ENCODE measurements around the gene RALGAPB. TPM values are rescaled to one million over a fixed set of nuclear protein-coding genes. Genes with fewer than 3 reads are reported as not detected.
"Not testable (repeated sequence)": the region's sequence is repeated elsewhere in the genome, so short reads cannot be mapped to it uniquely, and the experiment has no call there.

Gene RALGAPB
- total and polyA plus RNA-seq, 7 donors: 7.5 to 27.3 (median 18.6) TPM

- H3K9me3 ChIP-seq: no peaks in the 10 kb centered on the region
- intact Hi-C loops (cut with DNase I): no loop called here
- no peak for ATAC-seq
- DNase-seq: no peak
- H3K27me3 ChIP-seq (ENCODE audit: insufficient read depth in 3 of 3, low read length in 2 of 3): no peaks in the 10 kb centered on the region
- H3K27ac ChIP-seq: no peak overlapping the region
- H3K4me3 ChIP-seq: no peak overlapping the region
- WGBS, 3 donors: 58 to 74% (median 67%) methylated on average over 1 of the region's 1 CpG
- peaks cover 16 to 96% of the 10 kb centered on the region in 2 donors for H3K36me3 ChIP-seq (ENCODE audit: insufficient read depth in 1 of 2, low read depth in 1 of 2)
- TF ChIP-seq CTCF (IDR thresholded peaks at IDR 0.05): no peak
- no peaks in the 10 kb centered on the region for H3K4me1 ChIP-seq
Measured at GRCh38 chr20:38499366-38499765, 26.7 kb downstream of the RALGAPB start.

GRCh38 chr20:38501858-38502436 is 29.3 kb downstream of the RALGAPB start:
- intact Hi-C loops (cut with DNase I): no loop called here
- 95 to 98% (median 97%) methylated on average over 2 of the region's 2 CpGs for WGBS, 3 donors
- no peak for TF ChIP-seq CTCF (IDR thresholded peaks at IDR 0.05)

DNA sequence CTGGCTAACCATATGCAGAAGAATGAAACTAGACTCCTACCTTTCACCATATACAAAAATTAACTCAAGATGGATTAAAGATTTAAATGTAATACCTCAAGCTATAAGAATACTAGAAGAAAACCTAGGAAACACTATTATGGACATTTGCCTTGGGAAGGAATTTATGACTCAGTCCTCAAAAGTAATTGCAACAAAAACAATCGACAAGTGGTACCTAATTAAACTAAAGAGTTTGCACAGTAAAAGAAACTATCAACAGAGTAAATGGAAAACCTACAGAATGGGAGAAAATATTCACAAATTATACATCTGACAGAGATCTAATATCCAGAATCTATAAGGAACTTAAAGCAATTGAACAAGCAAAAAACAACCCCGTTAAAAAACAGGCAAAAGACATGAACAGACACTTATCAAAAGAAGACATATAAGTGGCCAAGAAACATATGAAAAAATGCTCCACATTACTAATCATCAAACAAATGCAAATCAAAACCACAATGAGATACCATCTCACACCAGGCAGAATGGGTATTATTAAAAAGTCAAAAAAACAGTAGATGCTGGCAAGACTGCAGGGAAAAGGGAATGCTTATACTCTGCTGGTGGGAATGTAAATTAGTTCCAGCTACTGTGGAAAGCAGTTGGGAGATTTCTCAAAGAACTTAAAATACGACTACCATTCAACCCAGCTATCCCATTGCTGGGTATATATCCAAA is 31.9 kb downstream of the RALGAPB start:
- Histone ChIP-seq H3K9me3 (no peaks in the 10 kb centered on the region), H3K36me3 (ENCODE audit: insufficient read depth in 1 of 2, low read depth in 1 of 2) (peaks cover 15 to 69% of the 10 kb centered on the region in 2 donors), H3K27me3 (ENCODE audit: insufficient read depth in 3 of 3, low read length in 2 of 3) (no peaks in the 10 kb centered on the region), H3K27ac (no peak overlapping the region), H3K4me1 (no peaks in the 10 kb centered on the region), H3K4me3 (no peak overlapping the region)
- intact Hi-C loops (cut with DNase I): no loop called here
- DNase-seq: no peak
- no peak for ATAC-seq
- 97 to 99% (median 97%) methylated on average over 3 of the region's 3 CpGs for WGBS, 3 donors
- no peak for TF ChIP-seq CTCF (IDR thresholded peaks at IDR 0.05)

More at GRCh38 chr20:38501858-38502436, 29.3 kb downstream of the RALGAPB start:
- H3K27ac ChIP-seq: no peak overlapping the region
- ATAC-seq: no peak
- no peak overlapping the region for H3K4me3 ChIP-seq
- DNase-seq: no peak
- peaks cover 16 to 80% of the 10 kb centered on the region in 2 donors for H3K36me3 ChIP-seq (ENCODE audit: insufficient read depth in 1 of 2, low read depth in 1 of 2)
- no peaks in the 10 kb centered on the region for H3K4me1 ChIP-seq
- no peaks in the 10 kb centered on the region for H3K27me3 ChIP-seq (ENCODE audit: insufficient read depth in 3 of 3, low read length in 2 of 3)
- no peaks in the 10 kb centered on the region for H3K9me3 ChIP-seq

DNA sequence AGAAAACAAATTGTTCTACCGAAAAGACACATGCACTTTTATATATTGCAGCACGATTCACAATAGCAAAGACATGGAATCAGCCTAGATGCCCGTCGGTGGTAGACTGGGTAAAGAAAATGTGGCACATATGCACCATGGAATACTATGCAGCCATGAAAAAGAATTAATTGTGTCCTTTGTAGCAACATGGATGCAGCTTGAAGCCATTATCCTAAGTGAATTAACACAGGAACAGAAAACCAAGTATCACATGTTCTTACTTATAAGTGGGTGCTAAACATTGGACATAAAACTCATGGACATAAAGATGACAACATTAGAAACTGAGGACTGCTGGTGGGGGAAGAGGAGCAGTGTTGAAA is 32.4 kb downstream of the RALGAPB start:
- no peak for ATAC-seq

GRCh38 chr20:38511726-38512125 is 39.1 kb downstream of the RALGAPB start:
- DNase-seq; H3K9me3 ChIP-seq; H3K27me3 ChIP-seq (ENCODE audit: insufficient read depth in 3 of 3, low read length in 2 of 3); H3K27ac ChIP-seq; H3K4me1 ChIP-seq; ATAC-seq; intact Hi-C loops (cut with DNase I); H3K4me3 ChIP-seq: not testable (repeated sequence)
- H3K36me3 ChIP-seq (ENCODE audit: insufficient read depth in 1 of 2, low read depth in 1 of 2): peaks cover 4 to 51% of the 10 kb centered on the region in 2 donors
- 96 to 99% (median 97%) methylated on average over 17 to 19 of the region's 19 CpGs for WGBS, 3 donors

More for the DNA sequence above, 32.4 kb downstream of the RALGAPB start:
- no peak for TF ChIP-seq CTCF (IDR thresholded peaks at IDR 0.05)
- Histone ChIP-seq H3K4me1 (no peaks in the 10 kb centered on the region), H3K36me3 (ENCODE audit: insufficient read depth in 1 of 2, low read depth in 1 of 2) (peaks cover 14 to 69% of the 10 kb centered on the region in 2 donors), H3K27ac (no peak overlapping the region), H3K9me3 (no peaks in the 10 kb centered on the region), H3K27me3 (ENCODE audit: insufficient read depth in 3 of 3, low read length in 2 of 3) (no peaks in the 10 kb centered on the region), H3K4me3 (no peak overlapping the region)
- intact Hi-C loops (cut with DNase I): no loop called here
- DNase-seq: no peak
- WGBS, 3 donors: 97 to 99% (median 99%) methylated on average over 4 of the region's 4 CpGs

Measured in psoas muscle (tissue), 8 donors.